ENCODE measurements around the gene VPS18. TPM values are rescaled to one million over a fixed set of nuclear protein-coding genes. Genes with fewer than 3 reads are reported as not detected.
A peak's percentile ranks its signal among the peaks of the same experiment; 100 is the strongest.

VPS18 gene
- total RNA-seq, 1 experiment from 2014 or later: 9.6 TPM

- no peak for TF ChIP-seq CTCF (conservative IDR thresholded peaks at IDR 0.05)
- no peak for TF ChIP-seq EZH2 (IDR thresholded peaks at IDR 0.05; ENCODE audit: low read depth)
- Histone ChIP-seq H3K36me3 (ENCODE audit: low read depth) (no peaks in the 10 kb centered on the region), H3K27ac (no peak overlapping the region), H3K9me3 (ENCODE audit: insufficient read depth, low read depth) (no peaks in the 10 kb centered on the region), H3K4me2 (no peak overlapping the region), H3K27me3 (ENCODE audit: insufficient read depth, low read depth) (no peaks in the 10 kb centered on the region), H3K9me2 (ENCODE audit: insufficient read depth) (no peaks in the 10 kb centered on the region), H3F3A (ENCODE audit: insufficient read depth, low read depth) (no peaks in the 10 kb centered on the region), H3K79me2 (ENCODE audit: low read depth) (no peaks in the 10 kb centered on the region), H3K4me1 (replicated peaks; ENCODE audit: insufficient read depth) (0 out of 2 replicates have a peak, but pooled peaks cover 6% of the 10 kb centered on the region), H2AFZ (no peak overlapping the region), H4K20me1 (ENCODE audit: insufficient read depth) (no peaks in the 10 kb centered on the region), H3K4me3 (no peak overlapping the region)
- intact Hi-C loops (cut with micrococcal nuclease; ENCODE audit: unreplicated experiment): no loop called here
- BruUV-seq (replicated peaks): no TSS peak
- DNase-seq: no peak
- CTCF ChIA-PET: no interaction called here
- POLR2A ChIA-PET (ENCODE audit: unreplicated experiment): no interaction called here
Measured at GRCh38 chr15:40936709-40937666, 42.7 kb downstream of the VPS18 start.

- DNase-seq: peak in 1 of 2 experiments; percentile 43
- 0 out of 2 replicates have a peak, but pooled peaks cover 6% of the 10 kb centered on the region for H3K4me1 ChIP-seq (replicated peaks; ENCODE audit: insufficient read depth)
- intact Hi-C loops (cut with micrococcal nuclease; ENCODE audit: unreplicated experiment): loop anchor here (1.0 kb wide), 1 partner anchor 34 kb away; no protein-coding TSS in a partner anchor
- BruUV-seq (replicated peaks): no TSS peak
- TF ChIP-seq EZH2 (IDR thresholded peaks at IDR 0.05; ENCODE audit: low read depth) (no peak), CTCF (conservative IDR thresholded peaks at IDR 0.05) (peak; percentile 61)
- no peaks in the 10 kb centered on the region for H3K79me2 ChIP-seq (ENCODE audit: low read depth)
- H4K20me1 ChIP-seq (ENCODE audit: insufficient read depth): no peaks in the 10 kb centered on the region
- H2AFZ ChIP-seq: no peak overlapping the region
- no peaks in the 10 kb centered on the region for H3K9me3 ChIP-seq (ENCODE audit: insufficient read depth, low read depth)
- ChIA-PET CTCF (no interaction called here), POLR2A (ENCODE audit: unreplicated experiment) (no interaction called here)
- H3K4me3 ChIP-seq: no peak overlapping the region
- H3K36me3 ChIP-seq (ENCODE audit: low read depth): no peaks in the 10 kb centered on the region
- no peaks in the 10 kb centered on the region for H3F3A ChIP-seq (ENCODE audit: insufficient read depth, low read depth)
- no peak overlapping the region for H3K4me2 ChIP-seq
- H3K27me3 ChIP-seq (ENCODE audit: insufficient read depth, low read depth): no peaks in the 10 kb centered on the region
- no peaks in the 10 kb centered on the region for H3K9me2 ChIP-seq (ENCODE audit: insufficient read depth)
- H3K27ac ChIP-seq: no peak overlapping the region
Measured at GRCh38 chr15:40937762-40938535, 43.7 kb downstream of the VPS18 start.

- no peaks in the 10 kb centered on the region for H3K36me3 ChIP-seq (ENCODE audit: low read depth)
- no peak overlapping the region for H2AFZ ChIP-seq
- H3K79me2 ChIP-seq (ENCODE audit: low read depth): no peaks in the 10 kb centered on the region
- POLR2A ChIA-PET (ENCODE audit: unreplicated experiment): no interaction called here
- no peaks in the 10 kb centered on the region for H4K20me1 ChIP-seq (ENCODE audit: insufficient read depth)
- no peak for DNase-seq
- BruUV-seq (replicated peaks): no TSS peak
- TF ChIP-seq EZH2 (IDR thresholded peaks at IDR 0.05; ENCODE audit: low read depth) (no peak), CTCF (conservative IDR thresholded peaks at IDR 0.05) (0 out of 2 replicates have a peak, but pooled peaks have one; percentile 12)
- H3K4me1 ChIP-seq (replicated peaks; ENCODE audit: insufficient read depth): 0 out of 2 replicates have a peak, but pooled peaks cover 6% of the 10 kb centered on the region
- no peak overlapping the region for H3K4me3 ChIP-seq
- CTCF ChIA-PET: no interaction called here
- no peaks in the 10 kb centered on the region for H3K9me3 ChIP-seq (ENCODE audit: insufficient read depth, low read depth)
- H3F3A ChIP-seq (ENCODE audit: insufficient read depth, low read depth): no peaks in the 10 kb centered on the region
- H3K27ac ChIP-seq: no peak overlapping the region
- H3K4me2 ChIP-seq: no peak overlapping the region
- H3K9me2 ChIP-seq (ENCODE audit: insufficient read depth): no peaks in the 10 kb centered on the region
- H3K27me3 ChIP-seq (ENCODE audit: insufficient read depth, low read depth): no peaks in the 10 kb centered on the region
- intact Hi-C loops (cut with micrococcal nuclease; ENCODE audit: unreplicated experiment): loop anchor here (1.0 kb wide), 1 partner anchor 34 kb away; no protein-coding TSS in a partner anchor
Measured at GRCh38 chr15:40938536-40938870, 44.3 kb downstream of the VPS18 start.

All from PC-9 (cell line).